ENCODE results near the gene ELAVL1. TPM values are rescaled to one million over a fixed set of nuclear protein-coding genes. Genes with fewer than 3 reads are reported as not detected.

ELAVL1 gene
- total and polyA plus RNA-seq, 2 of the 13 experiments (the other 11 are each of a cell fraction or from before 2014, with no cell fraction given) = 27.9 to 38.4 TPM

DNA sequence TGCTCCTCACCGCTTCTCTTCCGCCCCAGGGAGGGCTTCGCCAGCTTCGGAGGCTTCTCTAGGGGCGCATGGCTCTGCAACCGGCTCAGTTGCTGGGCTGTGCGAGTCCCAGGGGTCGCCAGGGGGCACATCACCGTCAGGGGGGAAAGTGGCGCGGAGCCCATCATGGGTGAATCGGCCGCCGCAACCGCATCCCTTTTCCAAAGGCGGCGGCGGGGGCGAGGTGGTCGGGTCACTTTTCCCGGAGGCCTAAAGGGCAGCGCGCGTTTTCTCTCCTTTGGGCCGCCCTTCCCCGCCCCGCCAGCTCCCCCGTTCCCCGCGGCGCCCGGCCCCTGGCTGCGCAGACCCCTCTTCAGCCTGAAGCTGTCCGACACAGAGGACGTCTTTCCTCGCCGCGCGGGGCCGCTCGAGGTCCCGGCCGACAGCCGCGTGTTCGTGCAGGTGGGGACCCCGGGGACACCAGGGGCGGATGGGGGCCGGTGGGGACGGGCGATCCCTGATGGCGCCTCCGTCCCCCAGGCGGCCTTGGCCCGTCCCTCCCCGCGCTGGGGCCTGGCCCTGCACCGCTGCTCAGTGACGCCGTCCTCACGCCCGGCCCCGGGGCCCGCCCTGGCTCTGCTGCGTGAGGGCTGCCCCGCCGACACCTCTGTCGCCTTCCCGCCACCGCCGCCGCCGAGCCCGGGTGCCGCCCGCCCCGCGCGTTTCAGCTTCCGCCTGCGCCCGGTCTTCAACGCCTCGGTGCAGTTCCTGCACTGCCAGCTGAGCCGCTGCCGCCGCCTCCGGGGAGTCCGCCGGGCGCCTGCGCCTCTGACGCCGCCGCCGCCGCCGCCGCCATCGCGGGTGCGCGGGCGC is 89.1 kb downstream of the ELAVL1 start (continued):
- TF ChIP-seq SRSF4 (IDR thresholded peaks at IDR 0.05; ENCODE audit: low read depth, low read length, poor library complexity, severe bottlenecking) = no peak
- TF ChIP-seq TCF7 (IDR thresholded peaks at IDR 0.05; ENCODE audit: low read depth) = no peak
- TF ChIP-seq, protein P1, sequence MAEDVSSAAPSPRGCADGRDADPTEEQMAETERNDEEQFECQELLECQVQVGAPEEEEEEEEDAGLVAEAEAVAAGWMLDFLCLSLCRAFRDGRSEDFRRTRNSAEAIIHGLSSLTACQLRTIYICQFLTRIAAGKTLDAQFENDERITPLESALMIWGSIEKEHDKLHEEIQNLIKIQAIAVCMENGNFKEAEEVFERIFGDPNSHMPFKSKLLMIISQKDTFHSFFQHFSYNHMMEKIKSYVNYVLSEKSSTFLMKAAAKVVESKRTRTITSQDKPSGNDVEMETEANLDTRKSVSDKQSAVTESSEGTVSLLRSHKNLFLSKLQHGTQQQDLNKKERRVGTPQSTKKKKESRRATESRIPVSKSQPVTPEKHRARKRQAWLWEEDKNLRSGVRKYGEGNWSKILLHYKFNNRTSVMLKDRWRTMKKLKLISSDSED (CRISPR knock-in tag; IDR thresholded peaks at IDR 0.05) = no peak
- TF ChIP-seq MIER3 (CRISPR knock-in tag; IDR thresholded peaks at IDR 0.05; ENCODE audit: borderline replicate concordance) = no peak
- TF ChIP-seq, protein P2, sequence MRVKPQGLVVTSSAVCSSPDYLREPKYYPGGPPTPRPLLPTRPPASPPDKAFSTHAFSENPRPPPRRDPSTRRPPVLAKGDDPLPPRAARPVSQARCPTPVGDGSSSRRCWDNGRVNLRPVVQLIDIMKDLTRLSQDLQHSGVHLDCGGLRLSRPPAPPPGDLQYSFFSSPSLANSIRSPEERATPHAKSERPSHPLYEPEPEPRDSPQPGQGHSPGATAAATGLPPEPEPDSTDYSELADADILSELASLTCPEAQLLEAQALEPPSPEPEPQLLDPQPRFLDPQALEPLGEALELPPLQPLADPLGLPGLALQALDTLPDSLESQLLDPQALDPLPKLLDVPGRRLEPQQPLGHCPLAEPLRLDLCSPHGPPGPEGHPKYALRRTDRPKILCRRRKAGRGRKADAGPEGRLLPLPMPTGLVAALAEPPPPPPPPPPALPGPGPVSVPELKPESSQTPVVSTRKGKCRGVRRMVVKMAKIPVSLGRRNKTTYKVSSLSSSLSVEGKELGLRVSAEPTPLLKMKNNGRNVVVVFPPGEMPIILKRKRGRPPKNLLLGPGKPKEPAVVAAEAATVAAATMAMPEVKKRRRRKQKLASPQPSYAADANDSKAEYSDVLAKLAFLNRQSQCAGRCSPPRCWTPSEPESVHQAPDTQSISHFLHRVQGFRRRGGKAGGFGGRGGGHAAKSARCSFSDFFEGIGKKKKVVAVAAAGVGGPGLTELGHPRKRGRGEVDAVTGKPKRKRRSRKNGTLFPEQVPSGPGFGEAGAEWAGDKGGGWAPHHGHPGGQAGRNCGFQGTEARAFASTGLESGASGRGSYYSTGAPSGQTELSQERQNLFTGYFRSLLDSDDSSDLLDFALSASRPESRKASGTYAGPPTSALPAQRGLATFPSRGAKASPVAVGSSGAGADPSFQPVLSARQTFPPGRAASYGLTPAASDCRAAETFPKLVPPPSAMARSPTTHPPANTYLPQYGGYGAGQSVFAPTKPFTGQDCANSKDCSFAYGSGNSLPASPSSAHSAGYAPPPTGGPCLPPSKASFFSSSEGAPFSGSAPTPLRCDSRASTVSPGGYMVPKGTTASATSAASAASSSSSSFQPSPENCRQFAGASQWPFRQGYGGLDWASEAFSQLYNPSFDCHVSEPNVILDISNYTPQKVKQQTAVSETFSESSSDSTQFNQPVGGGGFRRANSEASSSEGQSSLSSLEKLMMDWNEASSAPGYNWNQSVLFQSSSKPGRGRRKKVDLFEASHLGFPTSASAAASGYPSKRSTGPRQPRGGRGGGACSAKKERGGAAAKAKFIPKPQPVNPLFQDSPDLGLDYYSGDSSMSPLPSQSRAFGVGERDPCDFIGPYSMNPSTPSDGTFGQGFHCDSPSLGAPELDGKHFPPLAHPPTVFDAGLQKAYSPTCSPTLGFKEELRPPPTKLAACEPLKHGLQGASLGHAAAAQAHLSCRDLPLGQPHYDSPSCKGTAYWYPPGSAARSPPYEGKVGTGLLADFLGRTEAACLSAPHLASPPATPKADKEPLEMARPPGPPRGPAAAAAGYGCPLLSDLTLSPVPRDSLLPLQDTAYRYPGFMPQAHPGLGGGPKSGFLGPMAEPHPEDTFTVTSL (CRISPR knock-in tag; IDR thresholded peaks at IDR 0.05; ENCODE audit: borderline replicate concordance) = no peak
- TF ChIP-seq, protein P3, sequence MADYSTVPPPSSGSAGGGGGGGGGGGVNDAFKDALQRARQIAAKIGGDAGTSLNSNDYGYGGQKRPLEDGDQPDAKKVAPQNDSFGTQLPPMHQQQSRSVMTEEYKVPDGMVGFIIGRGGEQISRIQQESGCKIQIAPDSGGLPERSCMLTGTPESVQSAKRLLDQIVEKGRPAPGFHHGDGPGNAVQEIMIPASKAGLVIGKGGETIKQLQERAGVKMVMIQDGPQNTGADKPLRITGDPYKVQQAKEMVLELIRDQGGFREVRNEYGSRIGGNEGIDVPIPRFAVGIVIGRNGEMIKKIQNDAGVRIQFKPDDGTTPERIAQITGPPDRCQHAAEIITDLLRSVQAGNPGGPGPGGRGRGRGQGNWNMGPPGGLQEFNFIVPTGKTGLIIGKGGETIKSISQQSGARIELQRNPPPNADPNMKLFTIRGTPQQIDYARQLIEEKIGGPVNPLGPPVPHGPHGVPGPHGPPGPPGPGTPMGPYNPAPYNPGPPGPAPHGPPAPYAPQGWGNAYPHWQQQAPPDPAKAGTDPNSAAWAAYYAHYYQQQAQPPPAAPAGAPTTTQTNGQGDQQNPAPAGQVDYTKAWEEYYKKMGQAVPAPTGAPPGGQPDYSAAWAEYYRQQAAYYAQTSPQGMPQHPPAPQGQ (CRISPR knock-in tag; IDR thresholded peaks at IDR 0.05; ENCODE audit: borderline replicate concordance) = no peak
- TF ChIP-seq, protein P4, sequence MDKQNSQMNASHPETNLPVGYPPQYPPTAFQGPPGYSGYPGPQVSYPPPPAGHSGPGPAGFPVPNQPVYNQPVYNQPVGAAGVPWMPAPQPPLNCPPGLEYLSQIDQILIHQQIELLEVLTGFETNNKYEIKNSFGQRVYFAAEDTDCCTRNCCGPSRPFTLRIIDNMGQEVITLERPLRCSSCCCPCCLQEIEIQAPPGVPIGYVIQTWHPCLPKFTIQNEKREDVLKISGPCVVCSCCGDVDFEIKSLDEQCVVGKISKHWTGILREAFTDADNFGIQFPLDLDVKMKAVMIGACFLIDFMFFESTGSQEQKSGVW (CRISPR knock-in tag; IDR thresholded peaks at IDR 0.05; ENCODE audit: borderline replicate concordance) = no peak
- no peak for TF ChIP-seq NRL (CRISPR knock-in tag; IDR thresholded peaks at IDR 0.05; ENCODE audit: borderline replicate concordance)
- TF ChIP-seq, protein P5, sequence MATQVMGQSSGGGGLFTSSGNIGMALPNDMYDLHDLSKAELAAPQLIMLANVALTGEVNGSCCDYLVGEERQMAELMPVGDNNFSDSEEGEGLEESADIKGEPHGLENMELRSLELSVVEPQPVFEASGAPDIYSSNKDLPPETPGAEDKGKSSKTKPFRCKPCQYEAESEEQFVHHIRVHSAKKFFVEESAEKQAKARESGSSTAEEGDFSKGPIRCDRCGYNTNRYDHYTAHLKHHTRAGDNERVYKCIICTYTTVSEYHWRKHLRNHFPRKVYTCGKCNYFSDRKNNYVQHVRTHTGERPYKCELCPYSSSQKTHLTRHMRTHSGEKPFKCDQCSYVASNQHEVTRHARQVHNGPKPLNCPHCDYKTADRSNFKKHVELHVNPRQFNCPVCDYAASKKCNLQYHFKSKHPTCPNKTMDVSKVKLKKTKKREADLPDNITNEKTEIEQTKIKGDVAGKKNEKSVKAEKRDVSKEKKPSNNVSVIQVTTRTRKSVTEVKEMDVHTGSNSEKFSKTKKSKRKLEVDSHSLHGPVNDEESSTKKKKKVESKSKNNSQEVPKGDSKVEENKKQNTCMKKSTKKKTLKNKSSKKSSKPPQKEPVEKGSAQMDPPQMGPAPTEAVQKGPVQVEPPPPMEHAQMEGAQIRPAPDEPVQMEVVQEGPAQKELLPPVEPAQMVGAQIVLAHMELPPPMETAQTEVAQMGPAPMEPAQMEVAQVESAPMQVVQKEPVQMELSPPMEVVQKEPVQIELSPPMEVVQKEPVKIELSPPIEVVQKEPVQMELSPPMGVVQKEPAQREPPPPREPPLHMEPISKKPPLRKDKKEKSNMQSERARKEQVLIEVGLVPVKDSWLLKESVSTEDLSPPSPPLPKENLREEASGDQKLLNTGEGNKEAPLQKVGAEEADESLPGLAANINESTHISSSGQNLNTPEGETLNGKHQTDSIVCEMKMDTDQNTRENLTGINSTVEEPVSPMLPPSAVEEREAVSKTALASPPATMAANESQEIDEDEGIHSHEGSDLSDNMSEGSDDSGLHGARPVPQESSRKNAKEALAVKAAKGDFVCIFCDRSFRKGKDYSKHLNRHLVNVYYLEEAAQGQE (IDR thresholded peaks at IDR 0.05; ENCODE audit: borderline replicate concordance in 1 of 2, low read depth in 1 of 2, low read length in 2 of 2) = no peak
- no peak for TF ChIP-seq POLR2AphosphoS5 (IDR thresholded peaks at IDR 0.05; ENCODE audit: low read depth, low read length)
- no peak for TF ChIP-seq ZKSCAN8 (CRISPR knock-in tag; IDR thresholded peaks at IDR 0.05; ENCODE audit: borderline replicate concordance)
- no peak for TF ChIP-seq PHF5A (CRISPR knock-in tag; IDR thresholded peaks at IDR 0.05; ENCODE audit: low read depth, unreplicated experiment)
- TF ChIP-seq SALL1 (CRISPR knock-in tag; IDR thresholded peaks at IDR 0.05) = peak; percentile 32; the same call in 1 of the 2 replicates
- no peak for TF ChIP-seq HMG20A (CRISPR knock-in tag; IDR thresholded peaks at IDR 0.05; ENCODE audit: borderline replicate concordance)
